Right lobe of liver (tissue), 4 donors: ENCODE results near the gene DHRS3.

Experiments used
- CTCF ChIP-seq, 4 donors: fragments of 200-600 bp in 3 of 4; fragments of 450-650 bp in 1 of 4; IDR thresholded peaks; one replicate each; pipeline versions ENCODE4 v1.5.1 to v1.8.0; 2016 to 2022; ENCODE audit warnings: antibody characterized with exemption in 4 of 4, mild to moderate bottlenecking in 2 of 4
- POLR2A ChIP-seq: fragments of 450-650 bp; IDR thresholded peaks from one replicate; pipeline ENCODE4 v1.6.1; 2017; ENCODE audit warnings: antibody characterized with exemption, mild to moderate bottlenecking
- donor health status: DM: no; HTN: no; CAD: no.
- donor health status: DM: no; HTN: no; CAD: no.
- donor health status: DM: no; HTN: yes; CAD: no.

DNA sequence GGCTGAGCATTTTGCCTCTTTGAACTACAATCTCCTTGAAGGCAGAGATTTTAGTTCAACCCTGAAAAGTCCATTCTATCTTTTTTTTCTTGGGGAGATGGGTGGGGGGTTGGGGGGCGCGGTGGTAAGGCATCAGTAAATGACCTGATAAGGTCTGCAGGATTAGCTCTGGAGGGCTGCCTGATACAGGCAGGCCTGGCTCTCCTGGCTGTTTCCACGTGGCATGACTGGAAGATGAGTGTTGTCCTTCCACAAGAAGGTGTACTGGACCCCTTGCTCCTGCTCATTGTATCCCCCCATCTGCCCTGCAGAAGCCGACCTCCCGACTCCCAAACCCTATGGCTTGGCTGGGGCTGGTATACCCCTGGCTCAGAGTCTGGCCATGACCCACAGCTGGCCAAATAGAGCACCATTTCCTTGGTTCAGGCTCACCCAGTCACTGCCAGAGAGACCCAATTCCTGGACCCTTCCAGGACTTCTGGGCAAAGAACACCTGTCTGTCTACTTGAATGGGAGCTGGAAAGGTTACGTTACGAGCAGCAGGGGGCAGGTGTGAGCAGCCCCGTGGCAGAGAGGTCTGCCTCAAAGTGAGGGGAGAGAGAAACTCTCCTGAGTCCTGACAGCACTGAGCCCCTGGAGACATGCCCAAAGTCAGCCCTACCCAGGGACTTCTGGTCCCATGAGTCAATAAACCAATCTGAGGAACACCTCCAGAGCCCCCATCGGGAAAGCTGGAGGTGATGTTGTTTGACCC lies 17.0 kb downstream of the DHRS3 start:
- TF ChIP-seq CTCF (IDR thresholded peaks at IDR 0.05), result peak; percentile 46 to 65 (median 50)
- no peak for TF ChIP-seq POLR2A
